HAP-1 (cell line): ENCODE results near the gene TOMM7.

Experiments
- DNase-seq, 2 experiments: peaks; one replicate each; pipeline ENCODE4 v3.0.0-alpha.2; 2016 to 2020; ENCODE audit warnings: low spot score in 2 of 2
- H3K27me3 ChIP-seq: fragments of 250-450 bp; sonication (Bioruptor Pico); 2 replicates; pipeline ENCODE4 v1.5.1; 2020; ENCODE audit warnings: low read depth, mild to moderate bottlenecking, moderate library complexity
- H3K36me3 ChIP-seq: fragments of 250-450 bp; sonication (Bioruptor Pico); replicated peaks from 2 replicates; pipeline ENCODE4 v1.5.1; 2020; ENCODE audit warnings: mild to moderate bottlenecking
- H3K4me1 ChIP-seq: fragments of 250-450 bp; sonication (Bioruptor Pico); 2 replicates; pipeline ENCODE4 v1.5.1; 2020; ENCODE audit warnings: mild to moderate bottlenecking
- H3K4me3 ChIP-seq: fragments of 250-450 bp; sonication (Bioruptor Pico); 2 replicates; pipeline ENCODE4 v1.5.1; 2020; ENCODE audit warnings: mild to moderate bottlenecking, moderate library complexity
- H3K9me3 ChIP-seq: fragments of 250-450 bp; sonication (Bioruptor Pico); 2 replicates; pipeline ENCODE4 v1.5.1; 2020; ENCODE audit warnings: mild to moderate bottlenecking, moderate library complexity
- in situ Hi-C: fragments of 300-500 bp; cut with MboI; formaldehyde crosslinking; loops from 3 replicates; pipeline ENCODE4 v1.14.3; 2020; ENCODE audit warnings: low sequenced_read_pairs, inconsistent platforms, mixed read lengths

Gene TOMM7

GRCh38 chr7:22826593-22826992 is 3.9 kb upstream of the TOMM7 start:
- Histone ChIP-seq H3K27me3 (no peaks in the 10 kb centered on the region), H3K9me3 (no peaks in the 10 kb centered on the region), H3K36me3 (no peaks in the 10 kb centered on the region), H3K4me1 (peaks cover 4% of the 10 kb centered on the region), H3K4me3 (no peak overlapping the region)
- in situ Hi-C loops, result no loop called here
- no peak for DNase-seq

DNA sequence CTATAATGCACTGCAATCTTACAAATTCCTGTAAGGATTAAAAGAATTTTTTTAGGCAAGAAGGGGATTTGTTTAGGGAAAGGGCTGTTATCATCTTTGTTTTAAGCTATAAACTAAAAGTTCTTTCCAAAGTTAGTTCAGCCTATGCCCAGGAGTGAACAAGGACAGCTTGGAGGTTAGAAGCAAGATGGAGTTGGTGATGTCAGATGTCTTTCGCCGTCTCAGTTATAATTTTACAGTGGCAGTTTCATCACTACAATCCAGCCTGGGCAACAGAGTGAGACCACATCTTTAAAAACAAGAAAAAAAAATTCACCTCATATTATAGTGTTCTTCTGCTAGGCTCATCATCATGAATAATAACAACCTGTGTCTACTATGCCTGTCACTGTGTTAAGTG is 2.1 kb upstream of the TOMM7 start:
- in situ Hi-C loops, result no loop called here
- Histone ChIP-seq H3K27me3 (no peaks in the 10 kb centered on the region), H3K4me1 (peaks cover 10% of the 10 kb centered on the region), H3K4me3 (no peak overlapping the region), H3K36me3 (no peaks in the 10 kb centered on the region; the same call in 1 of the 2 replicates), H3K9me3 (no peaks in the 10 kb centered on the region)
- no peak for DNase-seq

GRCh38 chr7:22823142-22823497 is 471 bp upstream of the TOMM7 start:
- H3K4me1 ChIP-seq, result peaks cover 18% of the 10 kb centered on the region
- H3K9me3 ChIP-seq, result no peaks in the 10 kb centered on the region
- H3K27me3 ChIP-seq, result no peaks in the 10 kb centered on the region
- no peaks in the 10 kb centered on the region; the same call in none of the 2 replicates for H3K36me3 ChIP-seq
- no peak for DNase-seq
- H3K4me3 ChIP-seq, result peak overlapping the region; percentile 79
- in situ Hi-C loops, result no loop called here

DNA sequence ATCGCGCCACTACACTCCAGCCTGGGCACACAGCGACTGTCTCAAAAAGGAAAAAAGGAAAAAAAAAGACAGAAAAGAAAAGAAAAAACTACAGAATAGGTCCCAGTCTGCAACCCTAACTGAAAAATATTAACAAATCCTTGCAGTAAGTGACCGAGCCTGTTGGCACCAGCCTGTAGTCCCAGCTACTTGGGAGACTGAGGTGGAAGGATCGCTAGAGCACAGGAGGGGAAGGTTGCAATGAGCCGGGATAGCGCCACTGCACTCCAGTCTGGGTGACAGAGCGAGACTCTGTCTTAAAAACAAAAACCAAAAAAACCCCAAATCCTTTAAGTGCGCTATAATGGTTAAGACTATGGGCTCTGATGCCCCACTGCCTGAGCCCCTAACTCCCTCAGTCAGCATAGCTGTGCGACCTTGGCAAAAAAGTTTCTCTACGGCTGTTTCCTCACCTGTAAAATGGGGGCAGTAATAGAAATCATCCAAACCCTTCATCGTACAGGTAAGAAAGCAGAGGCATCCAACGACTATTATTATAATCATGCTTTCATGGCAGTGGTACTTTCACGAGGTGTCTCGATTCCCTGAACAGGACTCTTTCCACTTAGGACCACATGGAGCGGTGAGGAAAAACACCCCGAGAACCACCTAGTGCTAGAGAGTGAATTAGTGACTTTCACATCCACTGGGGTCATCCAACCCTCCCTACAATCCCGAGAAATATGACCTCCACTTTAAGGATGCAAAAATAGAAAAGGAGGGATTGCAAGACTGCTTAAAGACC is 755 bp downstream of the TOMM7 start:
- Histone ChIP-seq H3K4me1 (peaks cover 18% of the 10 kb centered on the region), H3K27me3 (no peaks in the 10 kb centered on the region), H3K36me3 (peaks cover 11% of the 10 kb centered on the region), H3K9me3 (no peaks in the 10 kb centered on the region), H3K4me3 (peak overlapping the region; percentile 79)
- DNase-seq, result peak in 1 of 2 experiments; percentile 37
- in situ Hi-C loops, result no loop called here

- Histone ChIP-seq H3K4me1 (peaks cover 18% of the 10 kb centered on the region), H3K9me3 (no peaks in the 10 kb centered on the region), H3K27me3 (no peaks in the 10 kb centered on the region), H3K4me3 (no peak overlapping the region), H3K36me3 (peaks cover 31% of the 10 kb centered on the region)
- no peak for DNase-seq
- in situ Hi-C loops, result no loop called here
Observed at GRCh38 chr7:22819476-22819875, 3.2 kb downstream of the TOMM7 start.

DNA sequence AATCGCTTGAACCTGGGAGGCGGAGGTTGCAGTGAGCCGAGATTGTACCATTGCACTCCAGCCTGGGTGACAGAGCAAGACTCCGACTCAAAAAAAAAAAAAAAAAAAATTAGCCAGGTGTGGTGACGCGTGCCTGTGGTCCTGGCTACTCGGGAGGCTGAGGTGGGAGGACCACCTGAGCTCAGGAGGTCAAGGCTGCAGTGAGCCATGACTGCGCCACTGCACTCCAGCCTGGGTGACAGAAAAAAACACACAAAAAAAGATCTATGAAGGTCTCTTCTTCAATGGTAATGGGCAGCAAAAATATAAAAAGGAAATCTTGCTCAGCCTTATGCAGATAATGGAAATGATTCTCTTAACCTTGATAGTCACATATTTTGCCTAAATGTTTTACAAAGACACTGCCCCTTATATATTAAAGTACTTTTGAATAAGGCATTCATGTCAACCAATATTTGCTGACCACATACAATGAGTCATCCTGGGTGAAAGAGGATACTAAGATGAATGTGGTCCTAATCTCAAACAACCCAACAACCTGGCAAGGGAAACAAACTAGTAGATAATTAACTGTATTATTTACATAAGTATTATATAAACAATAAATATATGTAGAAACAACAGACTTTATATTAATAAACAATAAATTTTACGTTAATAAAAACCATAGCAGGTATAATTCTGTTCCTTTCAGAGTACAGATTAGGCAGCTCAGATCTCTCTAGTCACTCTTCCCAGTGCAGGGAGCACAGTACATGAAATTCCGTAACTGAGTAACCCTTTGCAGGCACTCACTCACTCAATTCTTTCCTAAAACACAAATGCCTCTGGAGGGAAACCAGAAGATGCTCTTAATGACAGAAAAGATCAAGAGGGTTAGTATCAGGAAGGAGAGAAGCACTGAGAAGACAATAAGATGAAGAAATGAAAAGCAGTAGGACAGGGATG is 8.1 kb downstream of the TOMM7 start:
- H3K36me3 ChIP-seq, result peaks cover 59% of the 10 kb centered on the region
- H3K4me1 ChIP-seq, result peaks cover 10% of the 10 kb centered on the region
- H3K9me3 ChIP-seq, result no peaks in the 10 kb centered on the region
- DNase-seq, result no peak
- no peak overlapping the region for H3K4me3 ChIP-seq
- in situ Hi-C loops, result no loop called here
- H3K27me3 ChIP-seq, result no peaks in the 10 kb centered on the region

GRCh38 chr7:22812353-22812752 is 10.3 kb downstream of the TOMM7 start:
- in situ Hi-C loops, result no loop called here
- Histone ChIP-seq H3K9me3 (no peaks in the 10 kb centered on the region), H3K4me3 (no peak overlapping the region), H3K27me3 (no peaks in the 10 kb centered on the region), H3K36me3 (peaks cover 53% of the 10 kb centered on the region), H3K4me1 (peaks cover 4% of the 10 kb centered on the region)
- no peak for DNase-seq

DNA sequence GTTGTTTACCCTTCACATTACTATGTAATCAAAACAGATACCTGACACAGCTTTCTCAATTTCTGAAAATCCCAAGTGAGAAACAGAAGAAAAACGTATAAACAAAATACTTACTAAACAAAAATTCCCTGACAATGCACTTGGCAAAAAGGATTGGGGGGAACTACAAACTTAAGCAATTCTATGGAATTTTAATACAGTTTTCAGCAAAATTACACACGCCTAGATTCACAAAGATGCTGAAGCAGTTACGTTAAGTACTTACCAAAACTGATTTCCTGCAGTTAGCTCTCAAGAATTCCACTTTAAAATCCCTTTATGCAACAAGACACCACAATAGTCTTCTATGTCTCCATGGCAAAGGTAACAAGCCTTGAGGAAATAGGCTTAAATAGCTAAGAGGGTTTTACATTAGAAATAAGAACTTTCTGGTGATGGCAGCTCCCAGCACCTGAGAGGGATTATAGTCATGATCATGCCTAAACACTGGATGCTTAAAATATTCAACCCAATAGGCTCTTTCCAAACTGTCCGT is 10.8 kb downstream of the TOMM7 start:
- H3K4me3 ChIP-seq, result no peak overlapping the region
- H3K9me3 ChIP-seq, result no peaks in the 10 kb centered on the region
- peaks cover 48% of the 10 kb centered on the region for H3K36me3 ChIP-seq
- no peaks in the 10 kb centered on the region for H3K27me3 ChIP-seq
- in situ Hi-C loops, result no loop called here
- no peak for DNase-seq
- H3K4me1 ChIP-seq, result peaks cover 4% of the 10 kb centered on the region

DNA sequence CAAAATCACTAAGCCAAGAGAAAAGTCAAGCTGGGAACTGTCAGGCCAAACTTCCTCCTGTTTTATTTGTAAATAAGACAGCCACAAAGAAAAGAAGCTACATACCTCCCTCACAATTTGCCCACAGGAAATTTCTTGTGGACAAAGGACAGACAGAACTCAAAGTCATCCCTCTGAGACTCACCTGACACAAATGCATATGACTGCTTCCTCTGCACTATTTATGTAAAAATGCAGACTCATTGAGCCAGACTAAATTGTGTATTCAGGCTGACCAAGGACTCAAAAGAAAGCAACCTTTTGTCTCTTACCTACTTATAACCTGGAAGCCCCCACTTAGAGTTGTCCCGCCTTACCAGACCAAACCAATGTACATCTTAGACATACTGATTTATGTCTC is 11.8 kb downstream of the TOMM7 start:
- Histone ChIP-seq H3K4me3 (no peak overlapping the region), H3K4me1 (peaks cover 4% of the 10 kb centered on the region), H3K9me3 (no peaks in the 10 kb centered on the region), H3K27me3 (no peaks in the 10 kb centered on the region), H3K36me3 (peaks cover 38% of the 10 kb centered on the region)
- in situ Hi-C loops, result no loop called here
- no peak for DNase-seq

DNA sequence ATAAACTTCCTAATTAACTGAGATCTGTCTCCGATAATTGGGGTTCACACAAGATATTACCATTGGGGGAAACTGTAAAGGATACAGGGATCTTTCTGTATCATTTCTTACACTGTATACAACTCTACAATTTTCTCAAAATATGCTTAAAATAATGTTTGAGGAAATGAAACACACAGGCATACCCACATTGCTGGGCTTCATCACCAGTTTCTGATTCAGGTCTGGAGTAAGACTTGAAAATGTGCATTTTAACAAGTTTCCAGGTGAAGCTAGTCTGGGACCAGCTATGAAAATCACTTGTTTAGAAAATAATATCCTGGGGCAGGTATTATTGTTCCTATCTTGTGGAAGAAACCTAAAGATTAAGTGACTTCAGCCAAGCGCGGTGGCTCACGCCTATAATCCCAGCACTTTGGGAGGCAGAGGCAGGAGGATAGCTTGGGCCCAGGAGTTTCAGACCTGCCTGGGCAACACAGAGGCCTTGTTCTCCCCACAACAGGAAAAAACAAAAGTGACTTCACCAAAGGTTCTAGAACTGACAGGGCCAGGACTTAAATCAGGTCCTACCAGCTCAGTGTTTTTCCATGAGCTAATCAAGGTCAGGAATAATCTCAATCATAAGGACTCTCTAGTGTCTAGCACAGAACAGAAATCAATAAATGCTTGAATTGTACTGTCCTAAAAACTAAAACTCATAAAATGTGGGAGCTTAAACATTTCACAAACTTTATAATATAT is 12.6 kb downstream of the TOMM7 start:
- no peak for DNase-seq
- Histone ChIP-seq H3K36me3 (peaks cover 34% of the 10 kb centered on the region), H3K27me3 (no peaks in the 10 kb centered on the region), H3K4me1 (peaks cover 4% of the 10 kb centered on the region), H3K9me3 (no peaks in the 10 kb centered on the region), H3K4me3 (no peak overlapping the region)
- in situ Hi-C loops, result no loop called here

GRCh38 chr7:22808140-22808539 is 14.5 kb downstream of the TOMM7 start:
- peaks cover 13% of the 10 kb centered on the region for H3K4me1 ChIP-seq
- no peaks in the 10 kb centered on the region for H3K9me3 ChIP-seq
- no peak for DNase-seq
- in situ Hi-C loops, result no loop called here
- H3K27me3 ChIP-seq, result no peaks in the 10 kb centered on the region
- no peak overlapping the region for H3K4me3 ChIP-seq
- H3K36me3 ChIP-seq, result peaks cover 21% of the 10 kb centered on the region

- peaks cover 7% of the 10 kb centered on the region for H3K36me3 ChIP-seq
- no peaks in the 10 kb centered on the region for H3K27me3 ChIP-seq
- no peak overlapping the region for H3K4me3 ChIP-seq
- in situ Hi-C loops, result no loop called here
- no peak for DNase-seq
- no peaks in the 10 kb centered on the region for H3K9me3 ChIP-seq
- H3K4me1 ChIP-seq, result peaks cover 21% of the 10 kb centered on the region
Observed at GRCh38 chr7:22806752-22807151, 15.9 kb downstream of the TOMM7 start.

GRCh38 chr7:22805227-22805626 is 17.4 kb downstream of the TOMM7 start:
- no peak for DNase-seq
- Histone ChIP-seq H3K27me3 (no peaks in the 10 kb centered on the region), H3K9me3 (no peaks in the 10 kb centered on the region), H3K36me3 (no peaks in the 10 kb centered on the region), H3K4me1 (peaks cover 20% of the 10 kb centered on the region), H3K4me3 (no peak overlapping the region)
- in situ Hi-C loops, result no loop called here
